SU-DHL-6 (cell line): ENCODE measurements around the gene MTMR10.

Experiments used
- CTCF ChIP-seq: fragments of 200-600 bp; sonication (generic); IDR thresholded peaks from one replicate; pipeline ENCODE4 v1.5.1; 2017; ENCODE audit warnings: antibody characterized with exemption, mild to moderate bottlenecking, low read length, moderate library complexity; ENCODE audit not compliant: insufficient read depth, poor library complexity, severe bottlenecking
- EZH2phosphoT487 ChIP-seq: fragments of 200-600 bp; sonication (generic), shearing (Covaris generic); conservative IDR thresholded peaks from 2 replicates; pipeline ENCODE4 v1.6.1; 2018; ENCODE audit warnings: mild to moderate bottlenecking, antibody characterized with exemption, low read length, moderate library complexity, mixed read lengths

GRCh38 chr15:30913761-30914160, 77.7 kb downstream of the MTMR10 start:
- TF ChIP-seq CTCF = no peak
- TF ChIP-seq EZH2phosphoT487 = no peak
